GM18951 (cell line): ENCODE measurements around the gene AUNIP.

Experiments
- POLR2A ChIP-seq: IDR thresholded peaks from 4 replicates; pipeline ENCODE4 v1.6.1; 2011; ENCODE audit warnings: mild to moderate bottlenecking; ENCODE audit not compliant: insufficient read length, insufficient read depth; ENCODE audit errors: extremely low read depth
- in situ Hi-C: fragments of 300-500 bp; cut with MboI; formaldehyde crosslinking; loops from one replicate; pipeline ENCODE4 v1.12.0; 2022; ENCODE audit warnings: low sequenced_read_pairs, mixed read lengths, inconsistent platforms; ENCODE audit not compliant: unreplicated experiment

Gene AUNIP

DNA sequence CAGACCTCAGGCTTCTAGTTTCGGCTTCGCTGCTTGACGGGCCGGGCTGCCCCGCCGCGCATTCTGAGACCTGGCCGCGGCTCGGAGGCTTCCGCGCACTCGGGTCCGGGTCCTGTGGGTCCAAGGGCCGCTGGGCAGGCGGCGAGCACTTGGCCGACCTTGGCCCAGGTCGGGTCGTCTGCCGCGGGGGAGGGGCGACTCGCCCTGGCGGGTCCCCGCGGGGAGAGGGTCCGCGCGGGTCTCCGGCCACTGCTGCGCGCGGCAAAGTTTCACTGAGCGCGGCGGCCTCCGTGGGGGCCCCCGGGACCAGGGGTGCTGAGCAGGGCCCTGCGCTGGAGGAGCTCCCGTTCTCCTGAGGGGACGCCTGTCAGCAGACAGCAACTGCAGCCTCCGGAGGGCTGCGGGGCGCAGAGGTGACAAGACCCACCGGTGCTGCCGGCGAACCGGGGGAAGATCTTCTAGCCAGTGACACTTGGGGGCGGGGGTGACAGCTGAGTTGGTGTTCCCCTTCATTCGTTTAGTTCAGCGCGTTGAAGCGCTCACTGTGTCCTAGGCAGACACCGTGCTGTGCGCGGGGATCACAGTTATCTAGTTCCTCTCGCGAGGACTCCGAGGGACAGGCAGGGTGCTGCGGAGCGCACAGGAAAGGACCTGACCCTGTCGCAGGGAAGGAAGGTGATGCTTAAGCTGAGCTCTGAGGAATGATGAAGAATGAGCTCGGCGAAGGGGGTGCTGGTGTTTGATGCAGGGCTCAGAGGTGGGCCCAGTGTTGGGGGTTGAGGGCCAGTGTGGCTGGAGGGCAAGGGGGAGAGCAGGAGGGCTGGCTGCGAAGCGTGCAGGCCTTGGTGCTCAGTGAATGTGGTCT lies 38.8 kb downstream of the AUNIP start:
- in situ Hi-C loops, result no loop called here

DNA sequence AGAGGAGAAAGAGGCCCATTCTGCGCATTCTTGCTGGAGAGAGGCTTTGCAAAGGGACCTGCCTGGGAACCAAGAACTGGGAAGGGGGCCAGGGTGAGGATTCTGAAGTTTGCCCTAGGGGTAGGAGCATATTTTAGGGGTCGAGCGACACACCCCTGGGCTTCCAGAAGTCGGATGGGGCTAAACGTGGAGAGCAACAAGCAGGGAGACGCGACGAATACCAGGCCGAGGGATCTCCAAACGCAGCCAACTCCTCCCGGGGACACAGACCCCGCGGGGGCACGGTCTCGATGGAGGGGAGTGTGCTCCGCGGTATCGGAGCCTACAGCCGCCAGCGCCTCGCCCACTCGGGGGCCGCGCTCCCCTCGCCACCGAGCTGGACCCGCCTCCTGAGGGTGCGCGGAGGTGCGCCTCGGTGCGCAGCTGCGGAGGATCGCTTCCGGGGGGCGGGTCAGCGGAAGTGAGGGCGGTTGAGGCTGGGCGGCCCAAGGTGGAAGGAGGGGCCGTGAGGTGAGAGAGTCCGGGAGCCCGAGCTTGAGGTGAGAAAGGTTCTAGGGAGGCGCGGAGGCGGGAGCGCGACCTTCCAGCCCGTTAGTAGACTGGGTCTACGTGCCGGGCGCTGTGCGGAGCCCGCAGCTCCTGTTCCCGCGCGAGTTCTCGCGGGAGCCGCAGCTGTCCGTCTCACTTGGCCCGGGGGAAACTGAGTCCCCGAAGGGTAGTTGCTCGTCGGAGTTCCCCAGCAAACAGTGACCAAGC lies 39.6 kb downstream of the AUNIP start, which contains the start of gene MTFR1L:
MTFR1L (plus strand) TSS at position 464 of the 756 bp plus-strand sequence. CDS start 3,151 bp downstream, outside the sequence.
- in situ Hi-C loops, result no loop called here

More for the DNA sequence above, 38.8 kb downstream of the AUNIP start:
- peak; percentile 49 for TF ChIP-seq POLR2A

DNA sequence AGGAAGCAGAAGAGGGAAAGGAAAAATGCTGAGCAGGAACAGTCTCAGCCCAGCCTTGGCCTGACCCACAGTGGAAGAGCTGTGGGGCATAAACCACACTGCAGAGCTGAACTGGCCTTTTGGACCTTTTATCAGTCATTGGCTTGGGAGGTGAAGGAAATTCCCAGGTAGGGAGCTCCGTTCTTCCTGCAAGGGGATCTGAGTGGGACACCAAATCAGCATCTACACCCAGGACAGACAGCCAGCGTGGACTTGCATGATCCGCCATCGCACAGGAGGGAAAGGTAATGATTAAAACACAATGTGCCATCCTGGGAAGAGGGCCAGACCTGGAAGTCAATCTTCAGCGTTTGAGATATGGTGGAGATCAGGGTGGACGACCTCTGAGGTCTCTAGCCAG lies 40.7 kb downstream of the AUNIP start:
- in situ Hi-C loops, result no loop called here
- TF ChIP-seq POLR2A, result no peak

More for the DNA sequence above, 39.6 kb downstream of the AUNIP start, which contains the start of gene MTFR1L:
- peak; percentile 85 for TF ChIP-seq POLR2A

DNA sequence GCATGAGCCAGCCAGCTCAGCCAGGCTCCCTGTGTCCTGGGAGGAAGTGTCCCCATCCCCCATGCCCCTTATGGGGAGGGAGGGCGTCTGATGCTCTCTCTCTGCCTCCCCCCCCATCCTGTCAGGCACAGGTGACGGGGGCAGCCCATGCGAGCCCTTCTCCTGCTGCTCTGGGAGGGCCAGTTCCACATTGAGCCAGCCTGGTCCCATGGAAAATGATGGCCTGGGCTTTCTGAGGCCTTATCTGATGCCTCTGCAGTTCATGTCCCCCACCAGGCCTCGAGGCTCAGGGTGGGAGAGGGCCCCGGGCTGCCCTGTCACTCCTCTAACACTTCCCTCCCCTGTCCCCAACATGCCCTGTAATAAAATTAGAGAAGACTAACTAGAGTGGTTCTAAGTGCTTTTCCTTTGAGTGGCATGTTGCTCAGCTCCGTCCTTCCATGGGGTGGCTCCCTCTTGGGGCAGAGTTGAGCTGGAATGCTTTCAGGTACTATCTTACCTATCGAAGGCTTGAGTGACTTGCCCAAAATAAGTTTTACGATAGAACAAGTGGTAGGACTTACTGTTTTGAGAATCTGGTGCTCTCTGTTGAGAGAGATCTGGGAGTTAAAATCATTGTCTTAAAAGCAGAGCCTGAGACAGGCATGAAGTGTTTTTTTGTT lies 41.3 kb downstream of the AUNIP start:
- in situ Hi-C loops, result no loop called here
- TF ChIP-seq POLR2A, result no peak

DNA sequence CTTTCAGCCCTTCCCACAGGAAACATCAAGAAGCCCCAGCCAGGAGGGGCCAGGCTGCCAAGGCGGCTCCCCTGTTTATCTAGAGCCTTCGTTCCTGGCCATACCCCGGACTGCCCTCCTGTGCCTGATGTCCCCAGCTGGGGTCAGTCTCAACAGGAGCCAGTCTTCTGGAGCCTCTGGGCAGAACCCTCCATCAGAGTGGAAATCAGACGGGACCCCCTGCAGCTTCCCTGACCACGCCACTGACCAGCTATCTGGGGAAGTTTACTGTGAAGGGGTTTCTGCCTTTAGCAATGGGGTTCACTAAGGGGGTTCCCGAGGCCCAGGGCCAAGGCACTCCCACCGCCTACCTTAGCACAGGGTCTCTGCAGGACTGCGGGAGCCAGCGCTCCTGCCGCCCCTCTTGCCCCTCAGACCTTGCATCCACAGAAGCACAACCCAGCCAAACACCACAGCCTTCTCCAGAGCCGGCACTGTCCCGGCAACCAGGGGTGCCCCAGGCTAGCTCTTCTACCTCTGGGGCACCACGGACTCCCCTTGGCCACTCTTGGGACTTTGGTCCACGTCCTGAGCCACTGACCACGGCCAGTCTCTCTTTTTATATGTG lies 43.0 kb downstream of the AUNIP start:
- in situ Hi-C loops, result no loop called here
- no peak for TF ChIP-seq POLR2A

DNA sequence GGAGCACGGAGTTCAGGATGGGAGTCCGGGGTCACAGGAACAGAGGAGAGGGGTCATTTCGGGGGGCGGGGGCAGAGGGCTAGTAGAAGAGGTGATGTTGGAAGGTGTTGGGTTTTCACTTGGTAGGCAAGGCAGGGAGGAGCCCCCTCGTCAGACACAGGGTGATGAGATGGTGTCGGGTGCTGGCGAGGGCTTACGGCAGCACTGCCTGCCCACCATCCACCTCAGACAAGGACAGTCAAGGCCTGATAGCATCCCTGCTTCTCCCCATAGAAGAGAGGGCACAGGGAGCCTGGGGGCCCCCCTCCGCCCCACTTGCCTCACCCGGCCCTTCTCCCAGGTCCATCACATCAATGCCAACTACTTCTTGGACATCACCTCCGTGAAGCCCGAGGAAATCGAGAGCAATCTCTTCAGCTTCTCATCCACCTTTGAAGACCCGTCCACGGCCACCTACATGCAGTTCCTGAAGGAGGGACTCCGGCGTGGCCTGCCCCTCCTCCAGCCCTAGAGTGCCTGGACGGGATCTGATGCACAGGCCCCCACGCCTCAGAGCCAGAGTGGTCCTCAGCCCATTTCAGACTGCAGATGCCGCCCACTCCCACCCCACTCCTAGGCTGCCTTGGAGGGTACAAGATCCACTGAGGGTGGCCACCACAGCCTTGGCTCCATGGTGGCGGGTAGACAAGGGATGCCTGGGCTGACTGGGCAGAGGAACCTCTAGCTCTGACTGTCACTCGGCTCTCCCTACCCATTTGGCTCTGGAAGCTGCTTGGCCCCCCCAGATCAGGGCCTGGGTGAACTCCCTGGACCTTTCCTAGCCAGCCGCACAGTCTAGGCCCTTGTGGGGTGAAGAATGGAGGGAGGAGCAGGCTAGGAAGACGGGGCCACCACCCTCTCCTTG lies 43.8 kb downstream of the AUNIP start:
- in situ Hi-C loops, result no loop called here
- TF ChIP-seq POLR2A, result no peak

DNA sequence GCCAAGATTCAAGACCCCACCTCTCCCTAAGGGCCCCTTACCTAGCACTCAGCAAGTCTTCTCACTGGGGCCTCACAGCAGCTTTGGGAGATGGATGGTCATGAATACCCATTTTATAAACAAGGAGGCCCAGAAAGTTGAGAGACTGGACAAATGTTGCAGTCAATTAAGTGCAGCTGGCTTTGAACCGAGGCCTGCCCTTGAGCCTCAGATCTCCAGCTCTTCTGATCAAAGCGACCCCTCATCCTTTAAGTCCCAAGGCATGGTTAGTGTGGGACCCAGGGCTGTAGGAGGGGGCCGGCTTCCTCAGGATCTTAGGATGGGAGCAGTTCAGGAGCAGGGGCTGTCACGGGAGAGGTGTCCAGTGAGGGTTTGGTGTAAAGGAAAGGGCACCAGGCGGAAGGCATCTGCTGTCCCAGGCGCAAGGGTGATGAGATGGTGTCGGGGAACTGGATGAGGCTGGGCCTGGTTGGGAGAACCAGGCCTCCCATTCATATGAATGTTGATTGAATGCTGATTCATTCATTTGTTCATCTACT lies 44.6 kb downstream of the AUNIP start:
- TF ChIP-seq POLR2A, result no peak
- in situ Hi-C loops, result no loop called here

DNA sequence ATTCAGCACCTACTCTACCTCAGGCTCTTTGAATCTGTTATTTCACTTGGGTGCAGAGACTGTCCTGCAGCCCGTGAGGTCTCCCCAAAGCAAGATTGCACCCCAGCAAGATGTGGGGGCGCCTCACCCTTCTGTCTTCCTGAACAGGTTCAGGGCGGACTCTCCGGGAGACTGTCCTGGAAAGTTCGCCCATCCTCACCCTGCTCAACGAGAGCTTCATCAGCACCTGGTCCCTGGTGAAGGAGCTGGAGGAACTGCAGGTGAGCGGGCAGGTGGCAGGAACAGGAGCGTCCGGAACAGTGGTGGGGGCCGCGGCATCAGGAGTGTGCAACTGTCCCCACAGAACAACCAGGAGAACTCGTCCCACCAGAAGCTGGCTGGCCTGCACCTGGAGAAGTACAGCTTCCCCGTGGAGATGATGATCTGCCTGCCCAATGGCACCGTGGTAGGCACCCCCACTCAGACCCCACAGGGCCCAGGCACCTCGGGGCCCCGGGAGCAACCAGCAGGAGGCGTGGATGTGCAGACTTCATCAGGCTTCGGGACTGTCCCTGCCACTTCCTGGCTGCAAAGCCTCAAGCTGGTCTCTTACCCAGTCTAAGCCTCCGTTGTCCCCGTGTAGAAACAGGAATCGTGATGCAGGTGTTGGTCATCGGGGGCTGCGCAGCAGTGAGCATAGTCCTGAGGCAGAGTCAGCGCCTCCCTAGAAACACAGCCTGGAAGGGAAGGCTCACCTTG lies 45.4 kb downstream of the AUNIP start:
- in situ Hi-C loops, result no loop called here
- no peak for TF ChIP-seq POLR2A

DNA sequence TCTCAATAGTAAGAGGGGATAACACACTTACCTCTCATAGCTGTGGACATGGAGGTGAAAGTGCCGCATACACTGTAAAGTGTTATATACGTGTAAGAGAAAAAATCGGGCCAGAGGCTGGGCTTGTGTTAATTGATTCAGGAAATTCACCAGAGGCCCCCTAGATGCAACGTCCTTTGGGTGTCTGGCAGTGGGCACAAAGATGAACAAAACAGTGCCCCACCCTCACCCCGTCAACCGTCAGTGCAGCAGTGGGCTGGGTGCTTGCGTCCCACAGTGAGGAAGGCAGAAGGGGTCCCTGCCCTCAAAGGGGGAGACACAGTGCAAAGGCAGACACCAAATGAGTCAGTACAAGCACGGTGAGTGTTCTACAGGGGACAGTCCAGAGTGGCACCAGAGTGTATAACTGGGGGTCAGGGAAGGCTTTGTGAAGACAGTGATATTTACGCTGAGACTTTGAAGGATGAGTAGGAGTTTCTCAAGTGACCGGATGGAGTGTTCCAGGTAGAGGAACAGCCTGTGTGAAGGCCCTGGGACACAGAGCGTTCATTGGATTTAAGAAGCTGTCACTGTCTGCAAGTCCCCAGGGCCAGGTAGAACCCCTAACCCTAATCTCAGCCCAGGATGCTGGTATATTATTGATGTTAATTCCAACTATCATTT lies 46.1 kb downstream of the AUNIP start:
- in situ Hi-C loops, result no loop called here
- TF ChIP-seq POLR2A, result no peak

DNA sequence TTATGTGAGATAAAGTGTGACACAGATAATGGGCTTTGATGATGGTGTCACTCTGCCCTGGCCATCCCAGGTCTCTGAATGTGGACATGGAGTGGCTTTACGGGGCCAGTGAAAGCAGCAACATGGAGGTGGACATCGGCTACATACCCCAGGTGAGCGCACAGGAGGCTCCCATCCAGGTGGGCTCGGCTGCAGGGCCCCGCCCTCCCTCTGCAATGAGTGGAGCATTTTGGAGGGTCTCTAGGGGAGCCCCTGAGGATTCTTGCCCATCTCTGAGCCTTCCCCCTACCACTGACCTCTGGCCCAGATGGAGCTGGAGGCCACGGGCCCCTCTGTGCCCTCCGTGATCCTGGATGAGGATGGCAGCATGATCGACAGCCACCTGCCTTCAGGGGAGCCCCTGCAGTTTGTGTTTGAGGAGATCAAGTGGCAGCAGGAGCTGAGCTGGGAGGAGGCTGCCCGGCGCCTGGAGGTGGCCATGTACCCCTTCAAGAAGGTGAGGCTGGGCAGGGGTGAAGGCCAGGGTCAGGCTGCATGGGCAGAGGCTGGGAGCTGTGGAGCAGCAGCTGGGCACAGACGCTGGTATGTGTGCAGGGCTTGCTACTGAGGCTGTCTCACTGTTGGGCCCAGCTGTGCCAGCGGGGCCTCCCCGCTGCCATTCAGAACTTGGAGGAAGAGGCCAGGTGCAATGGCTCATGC lies 47.7 kb downstream of the AUNIP start:
- no peak for TF ChIP-seq POLR2A
- in situ Hi-C loops, result no loop called here
